Fibroblast of peridontal ligament (primary cell): ENCODE measurements around the gene BLTP1.
"Not testable (repeated sequence)": the region's sequence is repeated elsewhere in the genome, so short reads cannot be mapped to it uniquely, and the experiment has no call there.

ENCODE experiments used
- DNase-seq: peaks from one replicate; pipeline ENCODE4 v3.0.0-alpha.2; 2010; ENCODE audit errors: extremely low read depth

The BLTP1 gene, protein sequence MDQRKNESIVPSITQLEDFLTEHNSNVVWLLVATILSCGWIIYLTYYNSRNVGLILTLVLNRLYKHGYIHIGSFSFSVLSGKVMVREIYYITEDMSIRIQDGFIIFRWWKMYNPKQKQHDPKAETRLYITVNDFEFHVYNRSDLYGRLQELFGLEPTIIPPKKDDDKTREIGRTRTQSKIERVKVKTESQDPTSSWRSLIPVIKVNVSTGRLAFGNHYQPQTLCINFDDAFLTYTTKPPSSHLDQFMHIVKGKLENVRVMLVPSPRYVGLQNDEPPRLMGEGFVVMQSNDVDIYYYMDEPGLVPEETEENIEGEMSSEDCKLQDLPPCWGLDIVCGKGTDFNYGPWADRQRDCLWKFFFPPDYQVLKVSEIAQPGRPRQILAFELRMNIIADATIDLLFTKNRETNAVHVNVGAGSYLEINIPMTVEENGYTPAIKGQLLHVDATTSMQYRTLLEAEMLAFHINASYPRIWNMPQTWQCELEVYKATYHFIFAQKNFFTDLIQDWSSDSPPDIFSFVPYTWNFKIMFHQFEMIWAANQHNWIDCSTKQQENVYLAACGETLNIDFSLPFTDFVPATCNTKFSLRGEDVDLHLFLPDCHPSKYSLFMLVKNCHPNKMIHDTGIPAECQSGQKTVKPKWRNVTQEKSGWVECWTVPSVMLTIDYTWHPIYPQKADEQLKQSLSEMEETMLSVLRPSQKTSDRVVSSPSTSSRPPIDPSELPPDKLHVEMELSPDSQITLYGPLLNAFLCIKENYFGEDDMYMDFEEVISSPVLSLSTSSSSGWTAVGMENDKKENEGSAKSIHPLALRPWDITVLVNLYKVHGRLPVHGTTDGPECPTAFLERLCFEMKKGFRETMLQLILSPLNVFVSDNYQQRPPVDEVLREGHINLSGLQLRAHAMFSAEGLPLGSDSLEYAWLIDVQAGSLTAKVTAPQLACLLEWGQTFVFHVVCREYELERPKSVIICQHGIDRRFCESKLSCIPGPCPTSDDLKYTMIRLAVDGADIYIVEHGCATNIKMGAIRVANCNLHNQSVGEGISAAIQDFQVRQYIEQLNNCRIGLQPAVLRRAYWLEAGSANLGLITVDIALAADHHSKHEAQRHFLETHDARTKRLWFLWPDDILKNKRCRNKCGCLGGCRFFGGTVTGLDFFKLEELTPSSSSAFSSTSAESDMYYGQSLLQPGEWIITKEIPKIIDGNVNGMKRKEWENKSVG (N-terminal part only)

DNA sequence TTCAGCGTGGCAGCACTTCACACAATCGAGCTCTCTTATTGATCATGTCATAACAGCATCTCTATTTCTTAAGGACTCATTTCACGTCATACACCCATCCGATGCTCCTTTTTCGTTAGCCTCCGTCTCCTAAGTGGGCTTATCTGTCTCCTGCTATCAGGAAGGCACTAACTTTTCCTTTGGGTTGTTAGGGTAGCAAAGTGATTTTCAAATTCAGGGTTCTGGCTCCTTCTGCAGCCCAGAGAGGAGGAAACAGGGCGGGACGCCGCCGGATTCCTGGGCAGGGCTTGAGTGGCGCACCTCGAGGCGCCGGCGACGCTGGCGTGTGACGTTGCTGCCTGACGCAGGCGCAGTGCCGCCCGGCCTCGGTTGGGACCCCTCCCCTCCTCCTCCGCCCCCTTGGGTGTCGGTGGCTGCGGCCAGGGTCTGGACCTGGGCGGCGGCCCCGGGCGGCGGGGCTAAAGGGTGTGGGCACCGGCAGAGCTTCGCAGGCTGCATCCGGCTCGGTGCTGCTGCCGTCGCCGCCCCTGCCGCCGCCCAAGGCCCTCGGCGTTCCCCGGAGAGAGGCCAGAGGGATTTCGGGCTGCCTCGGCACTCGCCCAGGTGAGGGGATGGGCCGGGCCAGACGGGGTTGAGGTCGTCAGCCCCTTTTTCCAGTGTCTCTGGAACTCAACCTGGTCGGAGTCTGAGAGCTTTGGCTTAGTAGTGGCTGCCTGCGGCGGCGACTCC lies at the start of gene BLTP1:
TSS of gene BLTP1 (plus strand) at position 350 of the 729 bp plus-strand sequence. CDS start 18,317 bp downstream, outside the sequence.
- DNase-seq: peak; percentile 77

DNA sequence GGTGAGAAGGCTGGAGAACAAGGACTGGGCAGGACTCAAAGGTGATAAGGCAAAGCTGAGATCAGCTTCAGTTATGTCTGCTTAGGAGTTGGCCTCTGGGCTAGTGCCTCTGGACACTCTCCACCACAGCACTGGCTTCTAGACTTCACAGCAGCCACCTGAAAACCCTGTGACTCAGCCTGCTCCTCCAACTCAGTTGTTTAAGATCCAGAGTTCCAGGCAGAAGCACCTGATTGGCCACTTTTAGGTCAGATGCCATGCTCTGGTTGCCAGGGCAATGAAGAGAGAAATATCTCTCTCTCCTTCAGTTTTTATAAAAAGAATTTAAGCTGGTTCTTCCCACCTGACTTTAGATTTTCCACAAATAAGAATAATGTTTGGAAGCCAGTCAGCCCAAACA lies 47.9 kb upstream of the BLTP1 start:
- no peak for DNase-seq

DNA sequence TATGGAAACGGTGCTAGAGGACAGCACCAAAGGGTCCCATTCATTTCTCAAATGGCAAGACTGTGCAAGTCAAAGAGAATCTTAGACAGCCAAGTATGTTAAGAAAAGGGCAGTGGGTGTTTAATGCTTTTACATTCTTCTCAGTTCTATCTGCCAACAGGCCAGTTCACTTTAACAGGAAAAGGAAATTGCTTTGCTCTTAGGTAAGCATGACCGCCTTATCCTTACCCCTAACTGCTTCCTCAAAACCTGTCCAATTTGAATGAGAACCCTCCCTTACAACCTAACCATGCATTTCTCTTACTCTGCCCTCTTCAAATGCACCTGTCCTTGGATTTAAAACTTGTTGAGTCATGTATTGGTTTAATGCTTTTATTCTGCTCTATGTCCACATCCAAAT lies 44.5 kb upstream of the BLTP1 start:
- no peak for DNase-seq

DNA sequence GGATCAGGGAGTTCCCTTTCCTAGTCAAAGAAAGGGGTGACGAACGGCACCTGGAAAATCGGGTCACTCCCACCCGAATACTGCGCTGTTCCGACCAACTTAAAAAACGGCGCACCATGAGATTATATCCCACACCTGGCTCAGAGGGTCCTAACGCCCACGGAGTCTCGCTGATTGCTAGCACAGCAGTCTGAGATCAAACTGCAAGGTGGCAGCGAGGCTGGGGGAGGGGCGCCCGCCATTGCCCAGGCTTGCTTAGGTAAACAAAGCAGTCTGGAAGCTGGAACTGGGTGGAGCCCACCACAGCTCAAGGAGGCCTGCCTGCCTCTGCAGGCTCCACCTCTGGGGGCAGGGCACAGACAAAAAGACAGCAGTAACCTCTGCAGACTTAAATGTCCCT lies 41.8 kb upstream of the BLTP1 start:
- DNase-seq: not testable (repeated sequence)

DNA sequence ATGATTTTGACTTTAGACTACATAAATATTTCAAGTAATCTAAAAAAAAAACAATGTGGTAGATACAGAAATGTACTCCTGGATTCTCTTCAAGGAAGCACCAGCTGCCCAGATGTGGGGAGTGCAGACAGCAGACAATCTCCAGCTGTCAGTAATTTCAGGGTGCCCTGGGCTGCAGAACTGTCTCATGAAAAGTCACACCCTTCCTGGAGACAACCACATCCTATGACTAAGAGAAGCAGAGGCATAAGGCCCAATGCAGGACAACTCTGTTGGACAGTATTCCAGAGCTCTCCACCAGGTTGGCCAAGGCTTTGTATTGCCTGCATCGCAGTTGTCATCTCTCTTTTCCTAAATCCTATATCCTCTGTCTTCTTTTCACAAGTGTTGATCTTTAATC lies 34.4 kb upstream of the BLTP1 start:
- peak; percentile 63 for DNase-seq

DNA sequence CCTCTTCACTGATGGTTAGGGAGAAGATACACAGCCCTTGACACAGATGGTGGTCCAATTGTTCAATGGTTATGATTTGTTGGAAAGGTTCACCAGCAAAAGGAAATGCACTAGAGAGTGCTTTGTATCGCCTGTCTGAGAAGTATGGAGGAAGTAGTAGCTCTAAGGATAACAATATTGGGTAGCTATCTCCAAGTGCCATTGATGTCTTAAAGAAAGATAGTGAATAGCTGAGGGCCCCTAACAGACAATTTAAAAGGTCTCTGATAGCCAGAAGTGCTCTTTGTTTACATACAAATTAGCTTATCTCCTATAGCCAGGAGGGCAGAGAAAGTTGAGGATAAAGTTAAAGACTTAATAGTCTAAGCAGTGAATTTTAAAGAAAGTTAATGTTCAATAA lies 33.9 kb upstream of the BLTP1 start:
- no peak for DNase-seq

DNA sequence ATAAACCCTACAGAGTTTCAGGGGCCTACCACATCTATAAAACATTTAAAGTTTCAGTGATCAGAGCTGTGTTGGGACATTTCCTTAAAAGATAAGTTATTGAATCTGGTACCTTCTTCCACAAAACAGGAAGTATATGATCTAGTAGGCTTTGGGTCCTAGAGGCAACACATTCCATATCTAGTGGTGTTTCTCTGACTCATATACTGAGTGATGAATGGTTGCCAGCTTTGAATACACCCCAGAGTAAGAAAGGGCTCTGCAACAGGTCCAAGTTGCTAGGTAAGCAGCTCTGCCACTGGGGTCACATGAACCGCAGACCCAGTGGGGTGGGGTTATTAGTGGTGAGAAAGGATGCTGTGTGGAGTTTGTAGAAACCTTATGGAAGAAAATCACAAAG lies 32.4 kb upstream of the BLTP1 start:
- DNase-seq: no peak

DNA sequence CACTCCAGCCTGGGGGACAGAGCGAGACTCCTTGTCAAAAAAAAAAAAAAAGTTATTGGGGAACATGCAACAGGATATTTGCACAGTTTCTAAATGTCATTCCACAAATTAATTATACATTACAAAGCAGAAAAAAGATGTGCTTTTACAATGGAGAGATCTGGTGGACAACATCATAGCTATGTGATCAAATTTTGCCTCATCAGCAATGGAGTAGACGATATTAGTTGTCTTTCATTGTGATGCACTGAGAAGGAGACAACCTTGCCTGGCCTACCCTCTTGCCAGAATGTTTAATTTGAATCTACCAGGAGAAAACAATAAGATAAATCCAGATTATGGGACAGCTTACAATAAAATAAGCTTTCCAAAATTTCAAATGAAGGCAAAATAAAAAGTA lies 30.5 kb upstream of the BLTP1 start:
- no peak for DNase-seq

DNA sequence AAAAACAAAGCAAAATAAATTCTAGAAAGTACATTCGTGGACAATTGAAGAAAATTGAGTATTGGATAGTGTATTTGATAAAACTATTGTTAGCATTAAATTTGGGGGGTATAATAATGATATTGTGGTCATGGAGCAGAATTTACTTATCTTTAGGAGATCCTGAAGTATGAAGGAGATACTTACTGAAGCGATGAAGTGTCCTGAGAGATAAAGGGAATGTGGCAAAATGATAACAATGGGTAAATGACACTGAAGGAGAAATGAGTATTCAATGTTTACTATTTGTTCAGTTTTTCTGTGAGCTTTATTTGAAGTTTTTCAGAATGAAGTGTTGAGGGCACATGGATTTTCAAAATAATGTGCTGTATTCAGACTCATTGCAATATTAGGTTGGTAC lies 30.0 kb upstream of the BLTP1 start:
- DNase-seq: no peak

DNA sequence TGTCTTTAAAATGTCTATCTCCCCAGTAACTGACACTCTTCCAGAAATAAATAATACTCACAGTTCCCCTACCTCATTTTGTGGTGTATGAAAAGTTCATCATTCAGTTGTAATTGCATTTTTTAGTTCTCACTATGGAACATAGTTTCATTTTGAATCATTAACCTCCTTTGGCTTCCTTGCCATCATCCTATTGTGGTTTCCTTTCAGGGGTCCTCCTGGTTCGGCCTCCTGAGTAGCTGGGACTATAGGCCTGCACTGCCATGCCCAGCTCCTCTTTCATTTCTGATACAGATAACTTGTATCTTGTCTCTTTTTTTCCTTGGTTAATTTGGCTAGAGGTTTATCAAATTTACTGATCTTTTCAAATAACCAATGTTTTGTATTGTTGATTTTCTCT lies 23.1 kb upstream of the BLTP1 start:
- no peak for DNase-seq

DNA sequence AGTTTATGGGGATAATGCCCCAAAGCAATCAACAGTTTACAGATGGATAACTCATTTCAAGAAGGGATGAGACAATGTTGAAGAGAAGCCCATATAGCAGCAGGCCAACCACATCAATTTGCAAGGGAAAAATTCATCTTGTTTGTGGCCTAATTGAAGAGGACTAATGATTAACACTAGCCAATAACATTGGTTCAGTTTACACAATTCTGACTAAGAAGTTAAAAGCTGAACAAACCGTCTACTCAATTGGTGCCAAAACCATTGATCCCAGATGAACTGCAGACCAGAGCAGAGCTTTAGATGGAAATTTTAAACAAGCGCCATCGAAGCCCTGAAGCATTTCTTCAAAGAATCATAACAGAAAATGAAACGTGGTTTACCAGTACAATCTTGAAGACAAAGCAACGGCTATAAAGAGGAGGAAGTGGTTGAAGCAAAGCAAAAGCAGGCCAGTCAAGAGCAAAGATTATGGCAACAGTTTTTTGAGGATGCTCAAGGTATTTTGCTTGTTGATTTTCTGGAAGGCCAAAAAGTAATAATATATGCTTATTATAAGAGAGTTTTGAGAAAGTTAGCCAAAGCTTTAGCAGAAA lies 20.5 kb upstream of the BLTP1 start:
- DNase-seq: no peak

DNA sequence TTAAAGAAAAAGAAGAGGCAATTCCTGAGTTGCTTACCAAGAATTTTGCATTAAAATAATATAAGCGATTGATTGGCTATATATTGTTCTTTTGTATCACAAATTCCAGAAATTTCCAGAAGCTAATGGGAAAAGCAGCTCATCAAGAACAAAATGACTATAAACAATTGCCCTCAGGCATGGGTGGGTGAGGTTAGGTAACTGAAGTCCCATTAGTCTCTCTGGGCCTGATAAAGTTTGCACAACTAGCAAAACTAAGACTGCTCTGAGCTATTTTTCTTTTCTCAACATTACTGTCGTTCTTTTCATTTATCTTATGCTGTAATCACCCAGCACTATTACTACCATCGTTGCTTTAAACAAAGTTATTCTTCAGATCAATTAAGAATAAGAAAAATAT lies 19.2 kb upstream of the BLTP1 start:
- no peak for DNase-seq

DNA sequence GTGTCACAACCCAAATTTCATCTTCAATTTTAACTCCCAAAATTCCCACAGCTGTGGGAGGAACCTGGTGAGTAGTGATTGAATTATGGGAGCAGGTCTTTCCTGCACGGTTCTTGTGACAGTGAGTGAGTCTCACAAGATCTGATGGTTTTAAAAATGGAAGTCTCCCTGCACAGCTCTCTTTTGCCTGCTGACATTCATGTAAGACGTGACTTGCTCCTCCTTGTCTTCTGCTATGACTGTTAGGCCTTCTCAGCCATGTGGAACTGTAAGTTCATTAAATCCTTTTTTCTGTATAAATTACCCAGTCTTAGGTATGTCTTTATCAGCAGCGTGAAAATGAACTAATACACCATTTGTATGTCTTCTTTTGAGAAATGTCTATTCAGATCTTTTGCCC lies 13.0 kb upstream of the BLTP1 start:
- DNase-seq: no peak

DNA sequence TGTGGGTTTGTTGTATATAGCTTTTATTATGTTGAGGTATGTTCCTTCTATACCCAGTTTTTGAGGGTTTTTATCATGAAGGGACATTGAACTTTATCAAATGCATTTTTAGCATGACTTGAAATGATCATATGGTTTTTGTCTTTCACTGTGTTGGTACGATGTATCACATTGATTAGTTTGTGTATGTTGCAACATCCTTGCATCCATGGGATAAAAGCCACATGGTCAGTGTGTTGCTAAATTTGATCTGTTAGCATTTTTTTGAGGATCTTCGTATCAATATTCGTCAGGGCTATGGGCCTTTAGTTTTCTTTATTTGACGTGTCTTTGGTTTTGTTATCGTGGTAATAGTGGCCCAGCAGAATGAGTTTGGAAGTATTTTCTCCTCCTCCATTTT lies 11.3 kb upstream of the BLTP1 start:
- DNase-seq: no peak

DNA sequence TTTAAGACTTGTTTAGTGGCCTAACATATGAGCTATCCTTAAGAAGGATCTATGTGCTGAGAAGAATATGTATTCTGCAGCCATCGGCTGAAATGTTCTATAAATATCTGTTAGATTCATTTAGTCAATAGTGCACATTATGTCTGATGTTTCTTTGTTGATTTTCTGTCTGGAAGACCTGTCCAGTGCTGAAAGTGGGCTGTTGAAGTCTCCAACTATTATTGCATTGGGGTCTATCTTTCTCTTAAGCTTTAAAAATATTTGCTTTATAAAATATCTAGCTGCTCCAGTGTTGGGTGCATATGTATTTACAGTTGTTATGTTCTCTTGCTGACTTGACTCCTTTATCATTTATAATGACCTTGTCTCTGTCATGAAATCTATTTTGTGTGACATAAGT lies 9.4 kb upstream of the BLTP1 start:
- DNase-seq: no peak

DNA sequence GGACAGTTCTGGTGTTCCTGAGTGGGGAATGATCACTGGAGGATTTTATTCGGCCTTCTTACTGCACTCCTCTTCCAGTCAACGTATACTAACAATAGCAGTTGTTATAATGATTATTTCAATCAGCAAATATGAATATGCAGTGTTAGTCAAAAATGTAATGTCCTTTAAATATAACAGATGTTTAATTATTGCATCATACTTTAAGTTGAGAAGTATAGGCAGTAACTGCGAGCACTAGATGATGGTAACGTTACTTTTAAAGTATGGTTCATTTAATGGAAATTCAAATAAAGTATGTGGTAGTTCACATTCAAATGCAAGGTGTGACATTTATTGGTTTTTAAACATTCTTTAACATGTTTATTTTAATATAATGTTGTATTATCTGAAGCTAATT lies 5.5 kb upstream of the BLTP1 start:
- no peak for DNase-seq

DNA sequence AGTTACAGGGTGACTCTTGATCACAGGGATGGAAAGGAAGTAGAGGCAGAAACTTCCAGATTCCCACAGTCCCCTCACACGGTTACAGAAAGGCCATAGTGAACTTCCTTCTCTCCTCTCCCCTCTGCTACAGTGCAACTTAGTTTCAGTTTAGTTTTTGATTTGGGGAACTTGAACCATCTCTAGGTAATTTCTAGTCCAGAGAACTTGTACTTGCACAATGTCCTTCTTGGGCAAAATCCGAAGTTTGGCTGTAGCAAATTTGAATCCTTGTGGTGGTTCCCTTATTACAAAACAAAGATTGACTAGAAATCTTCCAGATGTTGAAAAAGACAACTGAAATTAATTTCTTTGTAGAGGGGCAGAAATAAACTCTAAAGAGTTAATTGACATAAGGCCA lies 1.2 kb upstream of the BLTP1 start:
- no peak for DNase-seq

DNA sequence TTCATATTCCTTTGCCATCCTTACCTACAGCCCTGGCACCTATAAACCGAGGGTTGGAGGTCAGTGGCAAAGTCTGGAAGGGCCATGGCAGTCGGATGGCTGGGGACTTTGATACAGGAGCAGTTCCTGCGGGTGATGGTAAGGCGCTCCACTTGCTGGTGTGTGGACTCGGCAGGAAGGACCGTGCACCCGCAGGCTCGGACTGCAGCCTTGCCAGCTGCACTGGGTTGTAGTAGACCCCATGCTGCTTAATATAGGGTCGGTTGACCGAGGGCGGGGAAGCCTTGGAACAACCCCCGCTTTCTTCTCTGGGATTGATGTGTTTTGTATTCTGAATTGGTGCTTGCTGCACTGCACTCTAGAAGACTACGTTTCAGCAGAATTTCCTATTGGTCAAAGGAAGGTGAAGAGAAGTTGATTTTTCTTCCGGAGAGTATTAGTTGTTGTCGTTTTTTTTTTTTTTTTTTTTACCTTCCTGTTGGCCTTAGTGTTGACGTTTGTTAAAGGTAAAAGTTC lies 638 bp downstream of the BLTP1 start:
- peak; percentile 26 for DNase-seq

DNA sequence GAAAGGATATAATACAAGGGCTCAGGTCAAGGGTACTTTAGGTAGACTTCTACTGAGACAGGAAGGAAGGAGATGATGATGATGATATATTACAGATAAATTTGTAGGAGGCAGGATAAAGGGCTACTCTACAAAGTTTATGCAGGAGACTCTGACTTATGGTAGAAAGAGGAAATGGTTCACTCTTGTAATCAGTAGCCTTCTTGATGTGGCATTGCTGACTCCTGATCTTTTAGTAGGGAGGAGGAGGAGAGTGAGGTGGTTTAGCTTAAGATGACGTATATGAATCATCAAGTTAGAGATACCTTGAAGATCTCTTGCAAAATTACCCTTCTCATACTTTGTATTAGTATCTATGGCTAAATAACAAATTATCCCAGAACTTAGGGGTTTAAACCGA lies 4.7 kb downstream of the BLTP1 start:
- DNase-seq: no peak

DNA sequence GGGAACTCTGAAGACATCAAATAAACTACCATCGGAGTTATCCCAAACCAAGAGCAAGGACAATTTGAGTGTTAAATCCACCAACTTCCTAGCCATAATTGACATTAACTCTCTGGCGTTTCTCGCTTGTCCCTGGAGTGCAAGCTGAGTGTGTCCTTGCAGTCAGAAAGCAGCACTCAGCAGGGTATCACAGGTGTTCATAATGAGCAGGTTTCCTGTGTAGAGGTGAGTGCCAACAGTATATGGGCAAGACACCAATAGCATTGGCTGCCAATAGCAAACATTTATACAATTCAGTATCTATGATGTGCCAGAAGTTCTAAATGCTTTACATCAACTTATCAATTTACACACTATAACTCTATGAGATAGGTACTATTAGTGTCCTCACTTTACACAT lies 11.2 kb downstream of the BLTP1 start:
- no peak for DNase-seq

DNA sequence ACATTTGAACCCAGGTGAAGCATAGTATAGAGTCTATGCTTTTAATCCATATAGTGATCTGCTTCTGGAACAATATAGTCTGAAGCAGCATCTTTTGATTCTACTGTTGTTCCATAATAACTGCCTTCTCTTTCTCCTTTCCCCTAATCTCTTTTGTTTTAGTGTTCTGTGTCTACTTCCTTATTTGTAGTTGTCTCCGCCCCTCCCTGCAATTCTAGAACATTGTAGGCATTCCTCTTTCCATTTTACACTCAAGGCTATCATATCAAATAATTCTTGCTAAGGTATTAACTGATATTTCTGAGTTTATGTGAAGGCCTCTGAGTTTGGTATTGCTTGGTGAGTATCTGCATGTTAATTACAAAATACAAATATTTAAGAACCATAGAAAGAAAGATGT lies 11.6 kb downstream of the BLTP1 start:
- no peak for DNase-seq
